ENCODE data around the gene SPINK8.

DNA sequence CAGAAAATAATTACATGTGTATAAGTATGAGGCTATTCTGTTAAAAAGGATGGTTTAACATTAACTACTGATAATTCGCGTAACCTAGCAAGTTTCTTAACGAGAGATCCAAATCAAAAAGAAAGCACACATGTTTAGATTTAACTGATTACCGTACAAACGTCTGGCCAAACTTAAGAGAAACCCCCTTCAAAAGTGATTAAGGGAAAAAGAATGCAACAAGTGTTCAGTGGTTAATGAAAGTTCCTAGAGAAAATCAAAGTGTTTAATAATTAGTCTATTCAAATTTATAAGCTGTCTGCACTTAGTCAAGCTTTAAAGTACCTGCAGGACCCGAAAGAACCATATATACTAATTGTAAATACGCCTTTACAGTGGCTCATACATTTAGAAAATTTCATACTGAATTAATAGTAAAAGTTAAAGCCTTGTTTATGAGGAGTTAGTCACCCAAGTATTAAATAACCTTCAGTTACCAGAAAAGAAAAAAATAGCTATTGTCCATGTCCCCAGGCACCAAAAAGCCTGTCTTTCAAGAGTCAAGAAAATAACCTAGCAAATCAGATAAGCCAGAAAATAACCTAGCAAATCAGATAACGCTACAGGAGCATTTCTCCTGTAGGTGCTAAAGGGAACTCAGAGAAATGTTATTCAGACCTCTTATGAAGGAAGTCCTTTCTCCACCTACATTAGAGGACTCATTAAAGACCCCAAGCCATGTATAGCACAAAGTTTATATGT is 58.0 kb downstream of the SPINK8 start:
- TF ChIP-seq, protein P1, sequence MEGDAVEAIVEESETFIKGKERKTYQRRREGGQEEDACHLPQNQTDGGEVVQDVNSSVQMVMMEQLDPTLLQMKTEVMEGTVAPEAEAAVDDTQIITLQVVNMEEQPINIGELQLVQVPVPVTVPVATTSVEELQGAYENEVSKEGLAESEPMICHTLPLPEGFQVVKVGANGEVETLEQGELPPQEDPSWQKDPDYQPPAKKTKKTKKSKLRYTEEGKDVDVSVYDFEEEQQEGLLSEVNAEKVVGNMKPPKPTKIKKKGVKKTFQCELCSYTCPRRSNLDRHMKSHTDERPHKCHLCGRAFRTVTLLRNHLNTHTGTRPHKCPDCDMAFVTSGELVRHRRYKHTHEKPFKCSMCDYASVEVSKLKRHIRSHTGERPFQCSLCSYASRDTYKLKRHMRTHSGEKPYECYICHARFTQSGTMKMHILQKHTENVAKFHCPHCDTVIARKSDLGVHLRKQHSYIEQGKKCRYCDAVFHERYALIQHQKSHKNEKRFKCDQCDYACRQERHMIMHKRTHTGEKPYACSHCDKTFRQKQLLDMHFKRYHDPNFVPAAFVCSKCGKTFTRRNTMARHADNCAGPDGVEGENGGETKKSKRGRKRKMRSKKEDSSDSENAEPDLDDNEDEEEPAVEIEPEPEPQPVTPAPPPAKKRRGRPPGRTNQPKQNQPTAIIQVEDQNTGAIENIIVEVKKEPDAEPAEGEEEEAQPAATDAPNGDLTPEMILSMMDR (IDR thresholded peaks at IDR 0.05 in 2 of 3, conservative IDR thresholded peaks at IDR 0.05 in 1 of 3; ENCODE audit: borderline replicate concordance in 1 of 3, insufficient read depth in 1 of 3, low read depth in 2 of 3, low read length in 2 of 3): no peak
- TF ChIP-seq, protein P2, sequence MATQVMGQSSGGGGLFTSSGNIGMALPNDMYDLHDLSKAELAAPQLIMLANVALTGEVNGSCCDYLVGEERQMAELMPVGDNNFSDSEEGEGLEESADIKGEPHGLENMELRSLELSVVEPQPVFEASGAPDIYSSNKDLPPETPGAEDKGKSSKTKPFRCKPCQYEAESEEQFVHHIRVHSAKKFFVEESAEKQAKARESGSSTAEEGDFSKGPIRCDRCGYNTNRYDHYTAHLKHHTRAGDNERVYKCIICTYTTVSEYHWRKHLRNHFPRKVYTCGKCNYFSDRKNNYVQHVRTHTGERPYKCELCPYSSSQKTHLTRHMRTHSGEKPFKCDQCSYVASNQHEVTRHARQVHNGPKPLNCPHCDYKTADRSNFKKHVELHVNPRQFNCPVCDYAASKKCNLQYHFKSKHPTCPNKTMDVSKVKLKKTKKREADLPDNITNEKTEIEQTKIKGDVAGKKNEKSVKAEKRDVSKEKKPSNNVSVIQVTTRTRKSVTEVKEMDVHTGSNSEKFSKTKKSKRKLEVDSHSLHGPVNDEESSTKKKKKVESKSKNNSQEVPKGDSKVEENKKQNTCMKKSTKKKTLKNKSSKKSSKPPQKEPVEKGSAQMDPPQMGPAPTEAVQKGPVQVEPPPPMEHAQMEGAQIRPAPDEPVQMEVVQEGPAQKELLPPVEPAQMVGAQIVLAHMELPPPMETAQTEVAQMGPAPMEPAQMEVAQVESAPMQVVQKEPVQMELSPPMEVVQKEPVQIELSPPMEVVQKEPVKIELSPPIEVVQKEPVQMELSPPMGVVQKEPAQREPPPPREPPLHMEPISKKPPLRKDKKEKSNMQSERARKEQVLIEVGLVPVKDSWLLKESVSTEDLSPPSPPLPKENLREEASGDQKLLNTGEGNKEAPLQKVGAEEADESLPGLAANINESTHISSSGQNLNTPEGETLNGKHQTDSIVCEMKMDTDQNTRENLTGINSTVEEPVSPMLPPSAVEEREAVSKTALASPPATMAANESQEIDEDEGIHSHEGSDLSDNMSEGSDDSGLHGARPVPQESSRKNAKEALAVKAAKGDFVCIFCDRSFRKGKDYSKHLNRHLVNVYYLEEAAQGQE (IDR thresholded peaks at IDR 0.05; ENCODE audit: low read depth): no peak
- no peak for TF ChIP-seq JUND (IDR thresholded peaks at IDR 0.05)
- TF ChIP-seq, protein P3, sequence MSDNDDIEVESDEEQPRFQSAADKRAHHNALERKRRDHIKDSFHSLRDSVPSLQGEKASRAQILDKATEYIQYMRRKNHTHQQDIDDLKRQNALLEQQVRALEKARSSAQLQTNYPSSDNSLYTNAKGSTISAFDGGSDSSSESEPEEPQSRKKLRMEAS (IDR thresholded peaks at IDR 0.05): no peak
- no peak for TF ChIP-seq CBX3 (IDR thresholded peaks at IDR 0.05; ENCODE audit: low read depth)
- TF ChIP-seq EZH2phosphoT487 (IDR thresholded peaks at IDR 0.05; ENCODE audit: borderline replicate concordance): no peak
- no peak for TF ChIP-seq POLR2A (IDR thresholded peaks at IDR 0.05; ENCODE audit: borderline replicate concordance, extremely low read depth, insufficient read depth, insufficient read length)
- no peak for TF ChIP-seq CEBPB (IDR thresholded peaks at IDR 0.05; ENCODE audit: low read depth)
- TF ChIP-seq EZH2 (IDR thresholded peaks at IDR 0.05): no peak
- TF ChIP-seq POLR2AphosphoS5 (IDR thresholded peaks at IDR 0.05; ENCODE audit: low read depth, low read length): no peak
